GM23338 (cell line): ENCODE results near the gene DUSP5. TPM values are rescaled to one million over a fixed set of nuclear protein-coding genes. Genes with fewer than 3 reads are reported as not detected.

Source experiments
- ATAC-seq: fragments of 200-7000 bp; cut with Tn5 transposase; 3 replicates; pipeline ENCODE4 v1.9.1; 2020
- DNase-seq: peaks from one replicate; pipeline ENCODE4 v3.0.0-alpha.2; 2015; ENCODE audit warnings: low spot score
- H2AFZ ChIP-seq: fragments of 200-600 bp; sonication (generic); 2 replicates; pipeline ENCODE4 v1.8.0; 2016; ENCODE audit warnings: antibody characterized with exemption, mild to moderate bottlenecking, moderate library complexity
- H3F3A ChIP-seq: fragments of 200-600 bp; sonication (generic); replicated peaks from 2 replicates; pipeline ENCODE4 v1.8.0; 2017; ENCODE audit warnings: antibody characterized with exemption, mixed run types, low read depth
- H3K27ac ChIP-seq: fragments of 200-600 bp; sonication (generic); 2 replicates; pipeline ENCODE4 v1.6.1; 2016; ENCODE audit warnings: low read depth
- H3K27me3 ChIP-seq: fragments of 200-600 bp; sonication (generic); 2 replicates; pipeline ENCODE4 v1.8.0; 2016; ENCODE audit warnings: mild to moderate bottlenecking, mixed run types, moderate library complexity; ENCODE audit not compliant: insufficient read depth
- H3K36me3 ChIP-seq: fragments of 200-600 bp; sonication (generic); 2 replicates; pipeline ENCODE4 v1.8.0; 2016; ENCODE audit warnings: mild to moderate bottlenecking; ENCODE audit not compliant: insufficient read depth
- H3K4me1 ChIP-seq: fragments of 200-600 bp; sonication (generic); 2 replicates; pipeline ENCODE4 v1.8.0; 2016; ENCODE audit warnings: mild to moderate bottlenecking, moderate library complexity; ENCODE audit not compliant: insufficient read depth
- H3K4me2 ChIP-seq: fragments of 200-600 bp; sonication (generic); 2 replicates; pipeline ENCODE4 v1.7.1; 2017; ENCODE audit warnings: mixed run types
- H3K4me3 ChIP-seq: fragments of 200-600 bp; sonication (generic); 2 replicates; pipeline ENCODE4 v1.6.1; 2016; ENCODE audit warnings: mixed run types
- H3K79me2 ChIP-seq: fragments of 200-600 bp; sonication (generic); replicated peaks from 2 replicates; pipeline ENCODE4 v1.8.0; 2017; ENCODE audit warnings: mild to moderate bottlenecking; ENCODE audit not compliant: insufficient read depth
- H3K9me2 ChIP-seq: fragments of 200-600 bp; sonication (generic); 2 replicates; pipeline ENCODE4 v1.8.0; 2017; ENCODE audit not compliant: insufficient read depth
- H4K20me1 ChIP-seq: fragments of 200-600 bp; sonication (generic); replicated peaks from 2 replicates; pipeline ENCODE4 v1.8.0; 2017; ENCODE audit warnings: mild to moderate bottlenecking; ENCODE audit not compliant: insufficient read depth
- H3K27ac Mint-ChIP-seq: 2 replicates; pipeline ENCODE4 v1.8.0; 2020; ENCODE audit warnings: inconsistent platforms, mild to moderate bottlenecking, moderate library complexity, mixed read lengths
- H3K27me3 Mint-ChIP-seq: 3 replicates; pipeline ENCODE4 v1.8.0; 2022; ENCODE audit warnings: low read depth, mild to moderate bottlenecking, moderate library complexity, mixed read lengths, inconsistent platforms; ENCODE audit not compliant: insufficient read depth, poor library complexity
- H3K36me3 Mint-ChIP-seq: 3 replicates; pipeline ENCODE4 v1.8.0; 2021; ENCODE audit warnings: low read depth, mild to moderate bottlenecking, inconsistent platforms, moderate library complexity, mixed read lengths
- H3K4me1 Mint-ChIP-seq: 3 replicates; pipeline ENCODE4 v1.8.0; 2020; ENCODE audit warnings: mild to moderate bottlenecking, inconsistent platforms, mixed read lengths
- H3K4me3 Mint-ChIP-seq: 3 replicates; pipeline ENCODE4 v1.8.0; 2021; ENCODE audit warnings: moderate library complexity, mild to moderate bottlenecking, inconsistent platforms, mixed read lengths
- H3K9me3 Mint-ChIP-seq: 3 replicates; pipeline ENCODE4 v1.8.0; 2020; ENCODE audit warnings: moderate library complexity, mild to moderate bottlenecking, inconsistent platforms, mixed read lengths
- CREB1 ChIP-seq: fragments of 250-450 bp; sonication (Bioruptor Pico); IDR thresholded peaks from 2 replicates; pipeline ENCODE4 v1.5.0; 2020; ENCODE audit warnings: low read depth, mild to moderate bottlenecking, moderate library complexity
- EZH2 ChIP-seq: fragments of 200-600 bp; sonication (generic); IDR thresholded peaks from one replicate; pipeline ENCODE4 v1.8.0; 2017; ENCODE audit warnings: antibody characterized with exemption, mild to moderate bottlenecking, low read depth; ENCODE audit not compliant: unreplicated experiment
- NANOG ChIP-seq: IDR thresholded peaks from 2 replicates; pipeline ENCODE4 v1.6.1; 2016; ENCODE audit warnings: antibody characterized with exemption, borderline replicate concordance
- POLR2AphosphoS5 ChIP-seq: IDR thresholded peaks from 2 replicates; pipeline ENCODE4 v1.6.1; 2016; ENCODE audit warnings: antibody characterized with exemption, low read depth
- STAT1 ChIP-seq: IDR thresholded peaks from one replicate; pipeline ENCODE4 v1.6.1; 2016; ENCODE audit warnings: antibody characterized with exemption; ENCODE audit not compliant: unreplicated experiment
- ZNF331 ChIP-seq: fragments of 250-450 bp; sonication (Bioruptor Pico); IDR thresholded peaks from 2 replicates; pipeline ENCODE4 v1.5.0; 2020; ENCODE audit warnings: low read depth, mild to moderate bottlenecking, moderate library complexity
- ZNF462 ChIP-seq: fragments of 250-450 bp; sonication (Bioruptor Pico); IDR thresholded peaks from 2 replicates; pipeline ENCODE4 v1.5.0; 2020; ENCODE audit warnings: mild to moderate bottlenecking, moderate library complexity
- polyA plus RNA-seq: library from polyadenylated mRNA; unstranded; fragments of >200 nt; fragmentation: Nextera tagmentation; extraction: Ambion mirVana; gene quantifications from 2 replicates; pipeline ENCODE4 v1.2.1, GENCODE V29; 2016
- total RNA-seq: library from RNA; depleted of rRNA; stranded (reverse); fragments of >200 nt; shearing (Covaris generic); gene quantifications from 2 replicates; pipeline ENCODE4 v1.2.3, GENCODE V29; 2014
- TF ChIP-seq, protein P1 (sequence below): IDR thresholded peaks from 2 replicates; pipeline ENCODE4 v1.6.1; 2016; ENCODE audit warnings: antibody characterized with exemption
- TF ChIP-seq, protein P2 (sequence below), 2 experiments: fragments of 200-600 bp in 1 of 2; sonication (generic) in 1 of 2; conservative IDR thresholded peaks; 2 replicates each; pipeline versions ENCODE4 v1.5.1 to v1.6.1; 2016 to 2017; ENCODE audit warnings: antibody characterized with exemption in 2 of 2, low read depth in 2 of 2, mild to moderate bottlenecking in 2 of 2, moderate library complexity in 1 of 2

DUSP5 gene
- total and polyA plus RNA-seq, 2 experiments from 2014 or later: 10.8 to 35.9 TPM

GRCh38 chr10:110488940-110489339 is 8.8 kb upstream of the DUSP5 start:
- TF ChIP-seq NANOG (peak; percentile 41; the same call in 1 of the 2 replicates), ZNF331 (CRISPR knock-in tag) (no peak), STAT1 (no peak)
- TF ChIP-seq, protein P1, sequence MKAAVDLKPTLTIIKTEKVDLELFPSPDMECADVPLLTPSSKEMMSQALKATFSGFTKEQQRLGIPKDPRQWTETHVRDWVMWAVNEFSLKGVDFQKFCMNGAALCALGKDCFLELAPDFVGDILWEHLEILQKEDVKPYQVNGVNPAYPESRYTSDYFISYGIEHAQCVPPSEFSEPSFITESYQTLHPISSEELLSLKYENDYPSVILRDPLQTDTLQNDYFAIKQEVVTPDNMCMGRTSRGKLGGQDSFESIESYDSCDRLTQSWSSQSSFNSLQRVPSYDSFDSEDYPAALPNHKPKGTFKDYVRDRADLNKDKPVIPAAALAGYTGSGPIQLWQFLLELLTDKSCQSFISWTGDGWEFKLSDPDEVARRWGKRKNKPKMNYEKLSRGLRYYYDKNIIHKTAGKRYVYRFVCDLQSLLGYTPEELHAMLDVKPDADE: peak; percentile 50; the same call in 1 of the 2 replicates
- H3K27me3 ChIP-seq: no peaks in the 10 kb centered on the region
- H3K4me3 ChIP-seq: no peak overlapping the region; the same call in 1 of the 2 replicates
- H3K4me1 ChIP-seq: peaks cover 43% of the 10 kb centered on the region
- peak overlapping the region; percentile 68 for H3K4me2 ChIP-seq
- DNase-seq (no peak), ATAC-seq (no peak)
- Mint-ChIP-seq H3K4me3 (no peak overlapping the region; the same call in 2 of the 3 replicates), H3K36me3 (peaks cover under 1% of the 10 kb centered on the region; the same call in 1 of the 3 replicates), H3K27me3 (peaks cover 8% of the 10 kb centered on the region), H3K27ac (peak overlapping the region; percentile 91), H3K9me3 (no peaks in the 10 kb centered on the region), H3K4me1 (peaks cover 45% of the 10 kb centered on the region)
- H2AFZ ChIP-seq: no peak overlapping the region
- no peaks in the 10 kb centered on the region for H3K79me2 ChIP-seq
- 0 out of 2 replicates have a peak overlapping the region, but pooled peaks have one; percentile 3 for H3K27ac ChIP-seq
- H4K20me1 ChIP-seq: no peaks in the 10 kb centered on the region
- H3K36me3 ChIP-seq: no peaks in the 10 kb centered on the region
- H3F3A ChIP-seq: no peaks in the 10 kb centered on the region
- no peaks in the 10 kb centered on the region for H3K9me2 ChIP-seq

- peaks cover 2% of the 10 kb centered on the region; the same call in 1 of the 2 replicates for H3K27me3 ChIP-seq
- peak; percentile 20 for DNase-seq
- no peak overlapping the region for H2AFZ ChIP-seq
- H3K36me3 ChIP-seq: no peaks in the 10 kb centered on the region
- peaks cover 8% of the 10 kb centered on the region; the same call in 2 of the 3 replicates for H3K36me3 Mint-ChIP-seq
- ATAC-seq: no peak
- H4K20me1 ChIP-seq: no peaks in the 10 kb centered on the region
- H3K4me1 ChIP-seq: peaks cover 50% of the 10 kb centered on the region
- H3K27me3 Mint-ChIP-seq: peaks cover 11% of the 10 kb centered on the region
- no peak overlapping the region for H3K27ac Mint-ChIP-seq
- no peaks in the 10 kb centered on the region for H3K9me3 Mint-ChIP-seq
- H3K27ac ChIP-seq: 0 out of 2 replicates have a peak overlapping the region, but pooled peaks have one; percentile 76
- TF ChIP-seq POLR2AphosphoS5 (no peak), ZNF462 (no peak), STAT1 (no peak), EZH2 (no peak), CREB1 (no peak), NANOG (no peak)
- TF ChIP-seq, protein P2, sequence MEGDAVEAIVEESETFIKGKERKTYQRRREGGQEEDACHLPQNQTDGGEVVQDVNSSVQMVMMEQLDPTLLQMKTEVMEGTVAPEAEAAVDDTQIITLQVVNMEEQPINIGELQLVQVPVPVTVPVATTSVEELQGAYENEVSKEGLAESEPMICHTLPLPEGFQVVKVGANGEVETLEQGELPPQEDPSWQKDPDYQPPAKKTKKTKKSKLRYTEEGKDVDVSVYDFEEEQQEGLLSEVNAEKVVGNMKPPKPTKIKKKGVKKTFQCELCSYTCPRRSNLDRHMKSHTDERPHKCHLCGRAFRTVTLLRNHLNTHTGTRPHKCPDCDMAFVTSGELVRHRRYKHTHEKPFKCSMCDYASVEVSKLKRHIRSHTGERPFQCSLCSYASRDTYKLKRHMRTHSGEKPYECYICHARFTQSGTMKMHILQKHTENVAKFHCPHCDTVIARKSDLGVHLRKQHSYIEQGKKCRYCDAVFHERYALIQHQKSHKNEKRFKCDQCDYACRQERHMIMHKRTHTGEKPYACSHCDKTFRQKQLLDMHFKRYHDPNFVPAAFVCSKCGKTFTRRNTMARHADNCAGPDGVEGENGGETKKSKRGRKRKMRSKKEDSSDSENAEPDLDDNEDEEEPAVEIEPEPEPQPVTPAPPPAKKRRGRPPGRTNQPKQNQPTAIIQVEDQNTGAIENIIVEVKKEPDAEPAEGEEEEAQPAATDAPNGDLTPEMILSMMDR (conservative IDR thresholded peaks at IDR 0.05; ENCODE audit: low read depth in 2 of 2): no peak
- no peak overlapping the region for H3K4me3 Mint-ChIP-seq
- no peaks in the 10 kb centered on the region for H3F3A ChIP-seq
- peaks cover 50% of the 10 kb centered on the region for H3K4me1 Mint-ChIP-seq
- H3K4me2 ChIP-seq: peak overlapping the region; percentile 68; the same call in 1 of the 2 replicates
- H3K4me3 ChIP-seq: no peak overlapping the region
- H3K79me2 ChIP-seq: no peaks in the 10 kb centered on the region; the same call in 1 of the 2 replicates
- H3K9me2 ChIP-seq: no peaks in the 10 kb centered on the region
Observed at GRCh38 chr10:110490640-110491039, 7.1 kb upstream of the DUSP5 start.
